Keratinocyte (primary cell): Measurements from ENCODE around the gene ADAMTS15. TPM values are rescaled to one million over a fixed set of nuclear protein-coding genes. Genes with fewer than 3 reads are reported as not detected.

Experiments
- DNase-seq: peaks from one replicate; pipeline ENCODE4 v3.0.0-alpha.2; 2011; ENCODE audit warnings: low read depth, missing footprints, low spot score
- FAIRE-seq: peaks from 2 replicates; lab custom pipeline; 2011; peaks lifted over from hg19 to GRCh38; lab: Jason Lieb, UNC
- H2AFZ ChIP-seq: 2 replicates; pipeline ENCODE4 v1.6.0; 2012; ENCODE audit warnings: low read length, control low read depth, inconsistent platforms; ENCODE audit not compliant: control insufficient read depth
- H3K27ac ChIP-seq: 2 replicates; pipeline ENCODE4 v1.5.1; 2011; ENCODE audit warnings: low read length; ENCODE audit not compliant: control insufficient read depth, insufficient read depth
- H3K27me3 ChIP-seq: 3 replicates; pipeline ENCODE4 v1.6.0; 2011; ENCODE audit warnings: low read length; ENCODE audit not compliant: control insufficient read depth, insufficient read depth; ENCODE audit errors: extremely low read depth
- H3K36me3 ChIP-seq, 2 experiments: 2 replicates in 1 of 2; 3 replicates in 1 of 2; pipeline ENCODE4 v1.5.1; 2011; ENCODE audit warnings: low read length in 2 of 2, mild to moderate bottlenecking in 1 of 2; ENCODE audit not compliant: control insufficient read depth in 2 of 2, insufficient read depth in 2 of 2; ENCODE audit errors: extremely low read depth in 1 of 2
- H3K4me1 ChIP-seq: 3 replicates; pipeline ENCODE4 v1.5.1; 2011; ENCODE audit warnings: low read length; ENCODE audit not compliant: control insufficient read depth, insufficient read depth; ENCODE audit errors: extremely low read depth
- H3K4me2 ChIP-seq: 3 replicates; pipeline ENCODE4 v1.6.0; 2011; ENCODE audit warnings: low read depth, low read length; ENCODE audit not compliant: control insufficient read depth, insufficient read depth; ENCODE audit errors: extremely low read depth
- H3K4me3 ChIP-seq, 3 experiments: fragments of 200-600 bp in 1 of 3; sonication (generic) in 1 of 3; 2 replicates in 2 of 3; 3 replicates in 1 of 3; pipeline ENCODE4 v1.5.1; 2011 to 2016; ENCODE audit warnings: low read length in 3 of 3, mild to moderate bottlenecking in 3 of 3, control low read depth in 2 of 3, inconsistent platforms in 1 of 3, low read depth in 1 of 3, mixed read lengths in 1 of 3, mixed run types in 1 of 3, moderate library complexity in 1 of 3; ENCODE audit not compliant: control insufficient read depth in 2 of 3, insufficient read depth in 2 of 3; ENCODE audit errors: extremely low read depth in 1 of 3
- H3K79me2 ChIP-seq: 2 replicates; pipeline ENCODE4 v1.6.0; 2012; ENCODE audit warnings: low read length; ENCODE audit not compliant: control insufficient read depth, insufficient read depth
- H3K9ac ChIP-seq: 3 replicates; pipeline ENCODE4 v1.6.0; 2011; ENCODE audit warnings: low read length; ENCODE audit not compliant: control insufficient read depth, insufficient read depth; ENCODE audit errors: extremely low read depth
- H3K9me1 ChIP-seq: 3 replicates; pipeline ENCODE4 v1.6.0; 2011; ENCODE audit warnings: low read length; ENCODE audit not compliant: control insufficient read depth, insufficient read depth; ENCODE audit errors: extremely low read depth
- H3K9me3 ChIP-seq: 2 replicates; pipeline ENCODE4 v1.5.1; 2012; ENCODE audit warnings: low read depth, low read length; ENCODE audit not compliant: control insufficient read depth
- H4K20me1 ChIP-seq: 3 replicates; pipeline ENCODE4 v1.6.0; 2011; ENCODE audit warnings: low read length; ENCODE audit not compliant: control insufficient read depth, insufficient read depth; ENCODE audit errors: extremely low read depth
- EZH2 ChIP-seq: IDR thresholded peaks from one replicate; pipeline ENCODE4 v1.6.1; 2012; ENCODE audit warnings: inconsistent platforms, mild to moderate bottlenecking, low read length, moderate library complexity
- dilution Hi-C: fragments of 300-500 bp; cut with MboI; formaldehyde crosslinking; loops from one replicate; pipeline ENCODE4 v1.7.0; 2020; ENCODE audit warnings: low sequenced_read_pairs; ENCODE audit not compliant: extremely low pct_ligation_motif_present
- polyA plus RNA-seq, 5 experiments: library from polyadenylated mRNA; depleted of rRNA in 3 of 5; stranded (reverse) in 3 of 5; stranded (forward) in 1 of 5; unstranded in 1 of 5; fragments of >200 nt; gene quantifications; 1 replicate in 1 of 5; 2 replicates in 3 of 5; 3 replicates in 1 of 5; pipeline versions ENCODE4 v1.2.1 to v1.2.3, GENCODE V29; 2011 to 2012; ENCODE audit warnings: missing spikeins in 2 of 5, low read depth in 1 of 5, low replicate concordance in 1 of 5
- TF ChIP-seq, protein P1 (sequence below), 3 experiments: IDR thresholded peaks in 1 of 3; conservative IDR thresholded peaks in 1 of 3; optimal IDR thresholded peaks in 1 of 3; 2 replicates in 2 of 3; 3 replicates in 1 of 3; pipeline versions ENCODE3 to v1.5.1; 2011; ENCODE audit warnings: low read length in 3 of 3, mild to moderate bottlenecking in 3 of 3, moderate library complexity in 2 of 3, control low read depth in 1 of 3, inconsistent platforms in 1 of 3; ENCODE audit not compliant: insufficient read depth in 2 of 3; ENCODE audit errors: extremely low read depth in 1 of 3

The ADAMTS15 gene
- polyA plus RNA-seq, 1 donor (not counting 4 experiments of a cell fraction or from before 2014, with no cell fraction given) = 0.30 TPM

DNA sequence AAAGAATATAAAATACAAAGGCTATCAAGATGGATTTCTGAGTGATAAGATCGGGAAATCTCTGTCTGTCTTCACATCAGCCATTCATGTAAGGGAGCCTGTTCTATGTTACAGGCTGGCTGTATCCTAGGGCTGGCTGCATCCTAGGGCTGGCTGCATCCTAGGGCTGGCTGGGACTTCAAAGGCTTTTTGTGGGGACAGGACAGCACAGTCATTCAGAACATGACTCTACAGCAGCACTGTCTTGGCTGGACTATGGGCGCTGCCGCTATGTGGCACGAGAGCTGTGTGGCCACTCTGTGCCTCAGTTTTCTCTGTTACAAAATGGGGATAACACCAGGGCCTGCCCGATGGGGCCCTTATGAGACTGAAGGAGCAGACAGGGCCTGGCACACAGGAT, 30.2 kb upstream of the ADAMTS15 start:
- no peaks in the 10 kb centered on the region for H3K36me3 ChIP-seq
- H3K9me1 ChIP-seq = no peaks in the 10 kb centered on the region
- dilution Hi-C loops = no loop called here
- H3K9me3 ChIP-seq = no peaks in the 10 kb centered on the region
- H3K27ac ChIP-seq = no peak overlapping the region
- FAIRE-seq (no peak), DNase-seq (no peak)
- H3K4me2 ChIP-seq = no peak overlapping the region
- H3K27me3 ChIP-seq = peaks cover 19% of the 10 kb centered on the region
- no peak overlapping the region for H3K4me3 ChIP-seq
- H3K9ac ChIP-seq = no peak overlapping the region
- peaks cover 22% of the 10 kb centered on the region for H3K4me1 ChIP-seq
- H3K79me2 ChIP-seq = no peaks in the 10 kb centered on the region
- TF ChIP-seq, protein P1, sequence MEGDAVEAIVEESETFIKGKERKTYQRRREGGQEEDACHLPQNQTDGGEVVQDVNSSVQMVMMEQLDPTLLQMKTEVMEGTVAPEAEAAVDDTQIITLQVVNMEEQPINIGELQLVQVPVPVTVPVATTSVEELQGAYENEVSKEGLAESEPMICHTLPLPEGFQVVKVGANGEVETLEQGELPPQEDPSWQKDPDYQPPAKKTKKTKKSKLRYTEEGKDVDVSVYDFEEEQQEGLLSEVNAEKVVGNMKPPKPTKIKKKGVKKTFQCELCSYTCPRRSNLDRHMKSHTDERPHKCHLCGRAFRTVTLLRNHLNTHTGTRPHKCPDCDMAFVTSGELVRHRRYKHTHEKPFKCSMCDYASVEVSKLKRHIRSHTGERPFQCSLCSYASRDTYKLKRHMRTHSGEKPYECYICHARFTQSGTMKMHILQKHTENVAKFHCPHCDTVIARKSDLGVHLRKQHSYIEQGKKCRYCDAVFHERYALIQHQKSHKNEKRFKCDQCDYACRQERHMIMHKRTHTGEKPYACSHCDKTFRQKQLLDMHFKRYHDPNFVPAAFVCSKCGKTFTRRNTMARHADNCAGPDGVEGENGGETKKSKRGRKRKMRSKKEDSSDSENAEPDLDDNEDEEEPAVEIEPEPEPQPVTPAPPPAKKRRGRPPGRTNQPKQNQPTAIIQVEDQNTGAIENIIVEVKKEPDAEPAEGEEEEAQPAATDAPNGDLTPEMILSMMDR (optimal IDR thresholded peaks at IDR 0.05 in 1 of 3, IDR thresholded peaks at IDR 0.05 in 1 of 3, conservative IDR thresholded peaks at IDR 0.05 in 1 of 3; ENCODE audit: extremely low read depth in 1 of 3, insufficient read depth in 2 of 3, low read length in 3 of 3) = no peak
- no peak for TF ChIP-seq EZH2
- H4K20me1 ChIP-seq = peaks cover 5% of the 10 kb centered on the region
- no peak overlapping the region for H2AFZ ChIP-seq

DNA sequence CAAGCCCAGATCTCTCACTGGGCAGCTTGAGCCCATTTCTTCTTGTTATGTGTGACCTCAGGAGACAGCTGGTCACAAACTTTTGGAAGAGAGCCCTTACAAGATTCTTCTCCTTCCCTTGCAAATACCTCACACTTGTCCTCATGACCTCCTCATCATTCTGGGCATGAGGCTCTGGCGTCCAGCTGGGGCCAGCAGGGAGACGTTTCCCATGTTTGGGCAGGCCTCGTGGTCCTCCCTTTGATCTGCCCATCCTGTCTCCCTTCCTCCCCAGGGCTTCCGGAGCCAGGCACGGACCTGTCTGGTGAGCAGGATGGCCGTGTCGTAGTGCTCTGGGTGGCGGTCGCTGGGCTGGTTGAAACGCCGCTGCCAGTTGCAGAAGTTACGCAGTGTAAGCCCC, 29.7 kb upstream of the ADAMTS15 start:
- no peak overlapping the region for H3K9ac ChIP-seq
- no peak overlapping the region for H2AFZ ChIP-seq
- dilution Hi-C loops = no loop called here
- H4K20me1 ChIP-seq = peaks cover 2% of the 10 kb centered on the region
- peaks cover 25% of the 10 kb centered on the region for H3K27me3 ChIP-seq
- no peaks in the 10 kb centered on the region for H3K9me3 ChIP-seq
- H3K4me3 ChIP-seq = no peak overlapping the region
- H3K79me2 ChIP-seq = no peaks in the 10 kb centered on the region
- TF ChIP-seq EZH2 = no peak
- TF ChIP-seq, protein P1 (optimal IDR thresholded peaks at IDR 0.05 in 1 of 3, IDR thresholded peaks at IDR 0.05 in 1 of 3, conservative IDR thresholded peaks at IDR 0.05 in 1 of 3; ENCODE audit: extremely low read depth in 1 of 3, insufficient read depth in 2 of 3, low read length in 3 of 3) = no peak
- H3K36me3 ChIP-seq = no peaks in the 10 kb centered on the region
- H3K27ac ChIP-seq = no peak overlapping the region
- DNase-seq (no peak), FAIRE-seq (no peak)
- peaks cover 17% of the 10 kb centered on the region for H3K4me1 ChIP-seq
- H3K4me2 ChIP-seq = no peak overlapping the region
- no peaks in the 10 kb centered on the region for H3K9me1 ChIP-seq
